ENCODE data around the gene MET.
"Not testable (repeated sequence)": the region's sequence is repeated elsewhere in the genome, so short reads cannot be mapped to it uniquely, and the experiment has no call there.

The MET gene

DNA sequence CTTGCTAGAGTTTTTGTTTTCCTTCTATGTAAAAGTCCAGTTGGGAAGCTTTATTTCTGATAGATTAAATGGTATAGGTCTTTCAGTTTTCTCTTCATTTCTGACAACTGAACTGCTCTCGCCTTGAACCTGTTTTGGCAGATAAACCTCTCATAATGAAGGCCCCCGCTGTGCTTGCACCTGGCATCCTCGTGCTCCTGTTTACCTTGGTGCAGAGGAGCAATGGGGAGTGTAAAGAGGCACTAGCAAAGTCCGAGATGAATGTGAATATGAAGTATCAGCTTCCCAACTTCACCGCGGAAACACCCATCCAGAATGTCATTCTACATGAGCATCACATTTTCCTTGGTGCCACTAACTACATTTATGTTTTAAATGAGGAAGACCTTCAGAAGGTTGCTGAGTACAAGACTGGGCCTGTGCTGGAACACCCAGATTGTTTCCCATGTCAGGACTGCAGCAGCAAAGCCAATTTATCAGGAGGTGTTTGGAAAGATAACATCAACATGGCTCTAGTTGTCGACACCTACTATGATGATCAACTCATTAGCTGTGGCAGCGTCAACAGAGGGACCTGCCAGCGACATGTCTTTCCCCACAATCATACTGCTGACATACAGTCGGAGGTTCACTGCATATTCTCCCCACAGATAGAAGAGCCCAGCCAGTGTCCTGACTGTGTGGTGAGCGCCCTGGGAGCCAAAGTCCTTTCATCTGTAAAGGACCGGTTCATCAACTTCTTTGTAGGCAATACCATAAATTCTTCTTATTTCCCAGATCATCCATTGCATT lies 27.1 kb downstream of the MET start:
- no peak for DNase-seq

DNA sequence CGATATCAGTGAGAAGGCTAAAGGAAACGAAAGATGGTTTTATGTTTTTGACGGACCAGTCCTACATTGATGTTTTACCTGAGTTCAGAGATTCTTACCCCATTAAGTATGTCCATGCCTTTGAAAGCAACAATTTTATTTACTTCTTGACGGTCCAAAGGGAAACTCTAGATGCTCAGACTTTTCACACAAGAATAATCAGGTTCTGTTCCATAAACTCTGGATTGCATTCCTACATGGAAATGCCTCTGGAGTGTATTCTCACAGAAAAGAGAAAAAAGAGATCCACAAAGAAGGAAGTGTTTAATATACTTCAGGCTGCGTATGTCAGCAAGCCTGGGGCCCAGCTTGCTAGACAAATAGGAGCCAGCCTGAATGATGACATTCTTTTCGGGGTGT lies 27.7 kb downstream of the MET start:
- no peak for DNase-seq

DNA sequence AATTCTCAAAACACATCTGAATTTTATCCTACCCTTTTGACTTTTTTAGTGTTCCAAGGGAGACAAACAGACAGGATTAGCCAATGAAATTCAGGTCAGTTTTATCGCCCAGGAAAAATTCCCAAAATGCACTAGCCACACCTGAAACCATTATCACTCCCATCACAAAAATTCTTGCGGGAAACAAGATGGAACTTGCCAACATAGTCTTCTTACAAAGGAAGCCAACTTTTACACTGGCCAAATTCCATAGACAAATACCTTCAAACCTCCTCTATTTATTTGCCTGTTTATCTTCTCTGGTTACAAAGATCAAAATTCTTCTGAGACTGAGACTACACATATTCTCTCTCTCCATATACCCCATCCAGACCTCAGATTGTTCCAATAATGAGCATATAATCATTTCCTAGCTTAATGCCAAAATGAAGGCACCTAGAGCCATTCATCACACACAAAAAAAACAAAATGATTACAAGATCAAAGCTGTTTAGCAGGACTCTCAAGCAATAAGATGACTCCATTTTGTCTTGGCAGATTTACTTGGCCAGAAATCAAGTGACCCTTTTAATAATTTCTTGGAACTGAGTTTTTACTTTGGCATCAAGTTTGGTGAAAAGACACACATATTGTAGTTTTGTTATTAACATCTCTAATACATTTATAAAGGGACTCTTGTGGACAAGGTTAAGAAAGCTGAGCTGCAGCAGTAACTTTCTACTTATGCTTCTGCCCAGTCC lies 30.2 kb downstream of the MET start:
- no peak for DNase-seq

DNA sequence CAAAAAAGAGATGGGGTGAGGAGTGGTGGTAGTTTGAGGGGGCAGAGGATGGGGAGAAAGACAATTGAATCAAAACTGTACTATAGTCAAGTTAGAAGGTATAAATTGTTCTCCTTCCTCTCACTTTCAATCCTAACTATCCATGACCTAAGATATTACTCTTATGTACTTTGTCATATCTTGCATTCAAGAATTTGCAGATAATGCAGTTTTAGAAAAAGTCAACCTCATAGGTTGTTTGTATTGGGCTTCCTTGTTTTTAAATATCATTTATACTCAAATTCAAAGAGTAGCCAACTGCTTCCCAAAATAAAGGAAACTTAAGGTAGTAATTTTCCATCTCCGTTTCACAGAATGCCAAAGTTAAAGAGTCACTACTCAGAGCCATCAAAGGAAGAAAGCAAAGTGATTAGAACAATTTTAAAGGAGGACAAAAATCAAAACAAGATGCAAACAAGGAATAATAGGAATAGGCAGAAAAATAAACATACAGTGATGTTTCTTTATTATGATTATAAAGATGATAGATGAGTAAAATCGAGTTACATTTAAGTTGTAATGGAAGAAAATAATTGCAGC lies 32.7 kb downstream of the MET start:
- no peak for DNase-seq

DNA sequence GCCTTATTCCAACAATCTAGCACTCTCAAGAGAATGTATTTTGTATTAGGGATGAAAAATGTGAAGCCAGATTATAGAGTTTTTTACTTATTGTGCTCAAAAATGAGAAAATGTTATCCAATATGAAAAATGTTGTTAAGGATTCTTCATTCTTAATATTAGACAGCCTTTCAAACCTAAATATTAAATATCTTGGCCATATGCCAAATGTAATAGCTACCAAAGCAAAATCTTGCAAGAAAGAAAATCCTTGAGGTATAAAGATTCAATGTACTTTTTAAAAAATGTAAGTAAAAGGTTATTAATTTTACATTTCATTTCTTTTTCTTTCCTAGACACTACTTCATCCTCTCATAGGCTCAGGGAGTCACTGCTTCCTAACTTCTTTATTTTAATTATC lies 33.4 kb downstream of the MET start:
- DNase-seq, result no peak

DNA sequence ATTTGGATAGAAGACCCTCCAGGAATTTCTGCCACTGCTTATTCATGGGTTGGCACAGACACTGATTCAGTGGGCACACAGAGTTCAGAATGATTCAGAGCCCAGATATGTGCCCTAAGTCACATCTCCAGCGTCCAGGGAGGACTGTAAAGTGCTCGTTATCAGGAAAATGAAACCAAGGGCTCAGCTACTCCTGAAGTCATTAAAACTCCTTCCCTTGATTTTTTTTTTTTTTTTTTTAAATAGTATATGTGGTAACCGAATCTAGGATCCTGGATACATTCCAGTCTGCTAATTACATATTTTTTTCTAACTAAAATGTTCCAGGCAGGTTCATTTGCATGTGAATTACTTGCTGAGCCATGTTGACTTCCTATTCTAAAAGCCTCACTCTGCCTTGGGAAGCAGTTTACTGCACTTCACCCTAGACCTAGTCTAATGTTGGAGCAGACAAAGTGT lies 34.7 kb downstream of the MET start:
- DNase-seq, result no peak

DNA sequence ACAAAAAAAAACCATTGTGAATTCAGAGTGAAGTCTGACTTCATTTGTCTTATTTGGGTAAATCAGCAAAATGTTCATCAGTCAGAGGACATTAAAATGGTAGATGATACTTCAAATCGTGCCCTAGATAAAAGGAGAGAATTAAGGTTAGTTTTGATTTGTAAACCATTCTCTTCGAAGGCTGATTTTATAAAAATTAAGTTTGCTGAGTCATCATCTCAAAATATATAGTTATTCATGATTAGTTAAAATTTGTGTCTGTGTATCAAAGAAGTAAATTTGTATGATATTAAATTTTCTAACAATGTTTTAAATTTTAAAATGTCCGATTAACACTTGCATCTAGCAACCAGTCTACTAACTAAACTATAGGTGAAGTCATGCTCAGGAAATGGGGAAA lies 35.3 kb downstream of the MET start:
- no peak for DNase-seq

DNA sequence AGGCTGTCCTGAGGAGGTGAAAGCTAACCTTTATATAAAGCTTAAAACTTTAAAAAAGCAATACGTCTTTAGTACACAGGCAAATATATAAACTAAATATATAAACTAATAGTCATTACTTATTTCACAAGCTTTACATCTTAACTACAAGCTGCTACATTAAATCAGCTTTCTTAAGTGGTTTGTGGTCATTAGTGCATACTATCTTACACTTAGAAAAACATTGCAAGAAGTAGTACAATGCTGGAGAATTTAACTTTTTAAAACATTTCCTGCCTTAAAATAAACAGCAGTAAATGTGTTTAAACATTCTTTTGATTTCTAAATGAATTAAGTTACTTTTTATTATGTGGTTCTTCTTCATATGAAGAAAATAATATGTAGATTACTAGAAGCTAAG lies 36.3 kb downstream of the MET start:
- DNase-seq, result no peak

DNA sequence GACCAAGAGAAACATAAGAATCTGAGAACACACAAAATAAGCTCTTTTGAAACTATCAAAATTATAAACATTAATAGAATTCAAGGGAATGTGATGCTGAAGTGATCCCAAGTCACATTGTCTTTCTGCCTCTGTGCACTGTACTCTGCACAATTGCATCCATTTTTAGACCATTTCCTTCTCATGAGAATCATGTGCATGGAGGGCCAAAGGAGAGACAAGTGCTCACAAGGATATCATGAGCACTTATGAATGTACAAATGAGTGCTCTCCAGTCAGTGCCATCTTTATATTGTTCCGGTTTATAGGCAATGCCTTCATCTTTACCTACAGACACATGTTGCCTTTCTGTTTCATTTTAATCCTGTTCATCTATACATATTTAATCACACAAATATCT lies 36.9 kb downstream of the MET start:
- DNase-seq, result no peak

DNA sequence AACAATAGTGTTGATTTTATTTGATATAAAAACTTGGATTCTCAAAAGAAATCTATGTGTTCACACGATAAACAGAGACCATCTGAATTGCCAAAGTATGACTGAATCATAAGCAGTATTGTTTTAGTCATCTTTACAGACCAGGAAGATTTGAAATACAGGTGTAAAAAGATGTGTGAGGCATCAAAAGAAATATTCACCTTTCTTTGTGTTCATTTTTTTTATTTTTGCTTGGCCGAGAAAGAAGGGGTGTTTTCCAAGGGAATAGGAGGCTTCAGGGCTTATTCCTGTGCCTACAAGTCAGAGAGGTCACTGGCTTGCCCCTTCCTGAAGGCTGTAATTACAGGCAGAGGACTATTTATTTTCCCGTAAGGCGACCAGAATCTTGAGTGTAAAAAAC lies 37.3 kb downstream of the MET start:
- no peak for DNase-seq

DNA sequence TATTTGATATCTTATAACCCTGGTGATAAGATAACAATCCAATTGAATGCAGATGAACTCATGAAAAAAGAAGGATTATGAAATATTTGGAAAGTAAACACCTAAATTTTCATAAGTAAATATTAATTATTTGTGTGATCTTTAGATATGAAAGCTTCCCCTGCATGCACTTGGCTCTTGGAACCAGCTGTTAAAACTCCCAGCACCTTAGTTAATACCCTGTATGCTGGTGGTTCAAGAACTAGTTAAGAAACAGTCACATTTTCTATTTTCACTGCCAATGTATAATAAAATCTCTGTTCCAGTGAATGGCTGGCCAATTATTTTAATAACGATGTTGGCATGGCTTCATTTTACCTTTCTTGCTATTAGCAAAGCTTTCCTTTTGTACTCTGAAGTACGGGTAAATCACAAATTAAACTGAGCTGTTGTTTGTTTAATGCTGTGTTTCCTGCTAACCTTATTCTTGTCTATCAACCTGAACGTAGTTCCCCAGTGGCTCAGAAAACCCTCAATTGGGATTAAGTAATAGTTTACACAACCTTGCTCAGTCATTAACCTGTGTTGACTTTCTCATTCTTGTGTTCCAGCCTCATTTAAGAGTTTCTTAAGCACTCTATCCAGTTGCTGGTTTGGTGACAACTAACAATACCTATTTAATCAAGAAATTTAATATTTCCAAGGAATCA lies 38.9 kb downstream of the MET start:
- DNase-seq, result peak; percentile 15

DNA sequence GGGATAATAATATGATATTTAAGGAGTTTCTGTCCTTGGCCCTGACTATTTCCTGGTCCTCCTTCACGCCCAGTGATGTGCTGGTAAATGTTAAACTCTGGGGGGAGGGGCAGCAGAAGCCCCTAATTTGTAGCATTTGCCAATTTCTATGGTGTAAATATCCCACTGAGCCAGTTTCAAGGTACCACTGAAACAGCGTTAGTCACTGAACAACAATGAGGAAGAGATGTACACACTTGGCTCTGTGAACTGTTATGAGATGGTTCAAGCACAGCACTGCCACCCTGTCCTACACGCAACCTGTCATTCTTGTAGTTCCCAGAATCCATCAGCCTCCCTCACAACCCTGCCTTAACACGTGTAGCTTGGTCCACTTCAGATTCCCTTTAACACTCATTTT lies 39.8 kb downstream of the MET start:
- no peak for DNase-seq

DNA sequence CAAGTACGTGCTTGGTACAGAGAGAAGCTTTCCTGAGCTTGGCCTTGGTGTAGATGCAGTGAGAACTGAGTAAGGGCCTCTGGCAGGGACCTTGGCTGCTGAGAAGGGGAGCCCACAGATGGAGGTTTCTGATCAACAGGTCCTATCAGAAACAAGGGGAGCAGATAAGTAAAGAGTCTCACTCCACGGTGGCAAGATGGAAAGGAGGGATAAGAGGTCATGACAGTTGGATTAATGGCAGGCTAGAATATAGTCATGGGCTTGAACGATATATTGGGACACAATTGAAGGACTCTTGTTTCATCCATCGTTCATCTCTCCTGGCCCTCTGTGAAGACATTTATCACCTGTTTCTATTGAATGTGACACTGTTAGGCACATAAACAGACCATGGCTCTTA lies 41.5 kb downstream of the MET start:
- DNase-seq, result no peak

DNA sequence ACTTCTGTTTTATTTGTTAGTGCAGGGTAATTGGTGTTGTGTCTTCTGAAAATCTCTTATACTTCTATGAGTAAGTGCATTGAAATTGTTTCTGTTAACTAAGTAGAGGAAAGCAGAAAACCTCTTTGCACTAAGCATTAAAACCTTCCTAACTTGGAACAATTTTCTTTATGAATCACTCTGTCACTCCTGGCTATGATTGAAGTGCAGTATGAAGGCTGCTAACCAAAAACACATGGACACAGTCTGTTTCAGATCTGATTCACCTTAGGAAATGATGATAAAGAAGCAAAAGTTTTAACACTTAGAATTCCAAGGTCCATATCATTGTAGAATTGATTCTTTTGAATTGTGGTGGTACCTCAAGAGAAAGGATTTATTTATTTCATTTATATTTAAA lies 41.9 kb downstream of the MET start:
- DNase-seq, result no peak

DNA sequence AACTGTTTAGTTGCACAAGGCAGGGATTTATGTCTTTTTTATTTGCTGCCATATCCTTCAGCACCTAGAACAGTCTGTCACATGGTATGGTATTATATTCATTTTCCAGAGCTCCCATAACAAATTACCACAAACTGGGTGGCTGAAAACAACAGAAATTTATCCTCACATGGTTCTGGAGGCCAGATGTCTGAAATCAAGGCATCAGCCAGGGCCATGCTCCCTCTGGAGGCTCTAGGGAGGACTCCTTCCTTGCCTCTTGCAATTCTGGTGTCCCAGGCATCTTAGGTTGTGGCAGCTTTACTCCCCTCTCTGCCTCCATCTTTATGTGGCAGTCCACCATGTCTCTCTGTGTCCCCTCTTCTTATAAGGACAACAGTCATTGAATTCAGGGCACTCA lies 43.1 kb downstream of the MET start:
- no peak for DNase-seq

DNA sequence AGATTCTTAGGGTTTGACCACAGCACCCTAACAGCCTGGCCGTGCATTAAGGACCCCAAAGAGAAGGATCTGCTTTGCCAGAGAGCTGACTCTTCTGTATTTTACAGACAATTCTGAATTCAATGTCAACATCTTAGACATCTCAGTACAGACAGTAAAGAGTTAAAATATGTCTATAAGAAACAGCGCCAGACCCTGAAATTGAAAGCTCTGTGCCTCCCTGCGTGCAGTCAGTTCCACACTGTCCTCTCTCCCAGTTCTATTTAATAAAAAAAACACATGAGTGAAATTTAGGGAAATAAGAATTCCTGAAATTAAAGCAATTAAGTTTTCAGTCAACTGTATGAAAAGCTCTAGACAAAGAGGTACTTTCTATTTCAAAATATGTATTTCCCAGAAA lies 45.1 kb downstream of the MET start:
- no peak for DNase-seq

DNA sequence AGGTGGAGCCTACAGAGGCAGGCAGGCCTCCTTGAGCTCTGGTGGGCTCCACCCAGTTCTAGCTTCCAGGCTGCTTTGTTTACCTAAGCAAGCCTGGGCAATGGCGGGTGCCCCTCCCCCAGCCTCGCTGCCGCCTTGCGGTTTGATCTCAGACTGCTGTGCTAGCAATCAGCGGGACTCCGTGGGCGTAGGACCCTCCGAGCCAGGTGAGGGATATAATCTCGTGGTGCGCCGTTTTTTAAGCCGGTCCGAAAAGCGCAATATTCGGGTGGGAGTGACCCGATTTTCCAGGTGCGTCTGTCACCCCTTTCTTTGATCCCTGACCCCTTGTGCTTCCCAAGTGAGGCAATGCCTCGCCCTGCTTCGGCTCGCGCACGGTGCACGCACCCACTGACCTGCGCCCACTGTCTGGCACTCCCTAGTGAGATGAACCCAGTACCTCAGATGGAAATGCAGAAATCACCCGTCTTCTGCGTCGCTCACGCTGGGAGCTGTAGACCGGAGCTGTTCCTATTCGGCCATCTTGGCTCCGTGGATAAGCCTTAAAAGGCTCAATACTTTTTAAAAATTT lies 52.0 kb downstream of the MET start:
- not testable (repeated sequence) for DNase-seq

DNA sequence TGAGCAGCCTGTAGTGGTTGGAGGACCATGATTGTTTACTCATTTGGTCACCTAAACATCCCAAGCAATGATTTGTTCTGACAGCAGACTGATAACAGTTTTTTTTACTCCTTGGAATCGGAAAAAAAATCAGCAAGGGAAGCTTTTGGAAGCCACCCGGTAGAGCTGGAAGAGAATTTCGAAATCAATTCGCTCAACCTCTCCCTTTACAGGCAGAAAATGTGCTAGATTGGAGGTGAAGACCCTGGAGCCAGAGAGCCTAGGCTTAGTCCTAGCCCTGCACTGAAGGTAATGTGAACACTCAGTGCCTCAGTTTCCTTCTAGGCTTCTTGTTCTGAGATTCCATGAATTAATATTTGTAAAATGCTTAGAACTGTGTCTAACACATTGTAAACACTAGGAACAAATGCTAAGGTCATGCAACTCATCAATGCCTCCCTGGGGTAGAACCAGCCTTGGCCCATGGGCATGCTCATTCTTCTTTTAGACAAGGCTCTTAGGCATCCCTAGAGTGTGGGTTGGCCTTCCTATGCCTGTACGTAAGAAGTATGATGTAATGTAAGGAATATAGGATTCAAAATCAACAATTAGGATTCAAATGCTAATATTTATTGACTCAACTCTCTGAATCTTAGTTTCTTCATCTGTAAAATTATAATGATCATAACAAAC lies 52.7 kb downstream of the MET start:
- DNase-seq, result no peak

DNA sequence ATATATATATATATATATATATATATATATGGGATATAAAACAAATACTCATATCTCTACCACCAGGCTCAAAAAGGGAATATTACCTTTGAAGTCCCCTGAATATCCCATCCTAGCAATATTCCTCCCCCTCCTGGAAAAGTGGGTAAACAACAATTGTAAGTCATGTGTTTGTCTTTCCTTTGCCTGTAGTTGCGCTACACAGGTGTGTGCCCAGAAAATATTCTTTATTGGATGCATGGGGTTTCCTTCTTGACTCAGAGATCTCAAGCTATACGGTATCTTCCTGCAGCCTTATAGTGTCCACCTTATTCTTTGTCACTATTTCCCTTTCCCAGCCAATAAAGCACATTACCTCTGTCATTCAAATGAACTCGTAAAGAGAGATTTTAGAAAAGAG lies 54.2 kb downstream of the MET start:
- no peak for DNase-seq

DNA sequence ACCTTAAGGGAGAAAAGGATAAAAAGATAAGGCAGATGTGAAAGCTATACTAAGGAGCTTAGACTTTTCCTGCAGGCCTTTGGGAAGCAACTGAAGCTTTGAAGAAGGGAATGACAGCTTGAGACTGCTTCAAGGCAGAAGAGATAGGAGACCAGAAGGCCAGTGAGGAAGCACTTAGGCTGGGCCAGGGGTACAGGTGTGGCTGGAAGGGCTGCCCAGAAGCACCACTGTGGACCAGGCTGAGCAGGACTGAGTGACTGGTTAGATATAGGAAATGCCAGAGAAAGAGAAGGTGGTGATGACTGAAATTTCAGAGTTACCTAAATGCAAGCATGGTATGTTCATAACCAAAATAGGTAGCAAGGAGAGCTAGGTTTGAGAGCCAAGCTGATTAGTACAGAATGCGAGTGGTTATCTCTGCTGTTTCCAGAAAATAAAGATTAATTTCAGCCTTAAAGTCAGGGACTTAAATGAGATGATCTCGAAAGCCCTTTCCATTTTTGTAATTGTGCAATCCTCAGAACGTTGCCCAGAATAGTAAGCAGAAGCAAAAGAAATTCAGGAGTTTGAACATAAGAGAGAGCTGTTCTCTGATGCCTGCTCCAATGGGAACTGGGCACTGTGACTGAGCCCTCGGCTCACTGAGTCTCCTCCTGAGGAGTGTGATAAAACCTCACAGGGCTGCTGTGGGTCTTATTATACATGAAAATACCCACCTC lies 54.9 kb downstream of the MET start:
- DNase-seq, result no peak

DNA sequence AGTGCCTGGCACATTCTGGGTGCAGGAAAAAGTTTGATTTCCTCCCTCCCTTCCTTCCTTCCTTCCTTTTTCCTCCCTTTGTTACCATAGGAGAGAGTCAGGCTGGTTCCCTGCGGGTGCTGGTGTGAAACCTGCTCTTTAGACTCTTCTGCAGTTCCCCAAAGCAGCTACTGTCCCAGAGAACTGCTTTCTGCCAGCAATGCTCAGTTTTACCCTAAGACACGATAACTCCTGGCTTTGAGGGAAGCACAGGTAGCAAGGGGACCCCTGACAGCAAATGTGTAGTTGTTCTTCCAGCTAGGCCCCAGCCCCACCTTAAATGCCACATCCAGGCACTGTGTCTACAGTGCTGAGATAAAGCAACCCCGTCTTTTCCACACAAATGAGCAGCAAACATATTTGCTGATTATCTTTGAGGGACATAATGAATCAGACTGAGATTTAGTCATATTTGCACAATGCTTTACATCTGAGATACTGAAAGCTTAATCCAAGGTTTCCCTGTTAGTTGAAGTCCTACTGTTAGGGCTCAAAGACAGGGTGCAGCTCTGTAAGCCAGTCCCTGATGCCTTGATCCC lies 55.5 kb downstream of the MET start:
- DNase-seq, result no peak

DNA sequence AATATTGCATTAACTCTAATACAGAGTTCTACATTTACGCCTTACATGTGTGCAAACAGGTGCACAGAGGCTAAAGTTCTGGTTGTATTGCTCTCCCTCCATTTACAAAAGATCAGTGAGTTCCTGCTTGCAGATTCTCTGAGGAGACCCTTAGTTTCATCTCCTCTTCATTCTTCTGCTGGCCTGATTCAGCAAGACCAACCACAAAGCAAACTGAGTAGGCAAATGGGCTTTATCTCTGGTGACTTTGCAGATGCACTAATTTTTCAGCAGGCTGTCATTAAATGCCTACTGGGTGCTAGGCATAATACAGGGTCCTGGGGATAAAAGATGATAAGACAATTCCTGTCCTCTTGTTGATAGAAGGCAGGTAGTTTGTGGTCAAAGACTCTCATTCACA lies 56.4 kb downstream of the MET start:
- DNase-seq, result no peak
